GM12878 (cell line): ENCODE data around the gene MIA2. TPM values are rescaled to one million over a fixed set of nuclear protein-coding genes. Genes with fewer than 3 reads are reported as not detected.
"Not testable (repeated sequence)": the region's sequence is repeated elsewhere in the genome, so short reads cannot be mapped to it uniquely, and the experiment has no call there.

Source experiments
- ATAC-seq: fragments of 200-7000 bp; cut with Tn5 transposase; 3 replicates; pipeline ENCODE4 v1.9.1; 2020; ENCODE audit warnings: mild to moderate bottlenecking, moderate library complexity
- BruUV-seq: library from RNA; stranded (reverse); fragments of 400-500 nt; replicated peaks from 2 replicates; lab custom pipeline; 2021; lab: Mats Ljungman, UMichigan
- CTCF ChIA-PET: fragments of 300-600 bp; sonication (Branson Sonifier 250); formaldehyde crosslinking; extraction: SDS; loops from one replicate; lab custom pipeline; 2021; ENCODE audit warnings: inconsistent platforms; lab: Yijun Ruan, JAX
- POLR2A ChIA-PET: fragments of 350-600 bp; formaldehyde crosslinking; extraction: SDS; loops from one replicate; lab custom pipeline; 2021; ENCODE audit warnings: inconsistent platforms; lab: Charles Lee
- RAD21 ChIA-PET: fragments of 300-600 bp; sonication (Branson Sonifier 250); formaldehyde crosslinking; loops from one replicate; lab custom pipeline; 2023; ENCODE audit warnings: antibody characterized with exemption; ENCODE audit not compliant: unreplicated experiment; lab: Charles Lee
- SMC1A ChIA-PET: fragments of 300-600 bp; sonication (Branson Sonifier 250); formaldehyde crosslinking; loops from one replicate; lab custom pipeline; 2023; ENCODE audit not compliant: unreplicated experiment, uncharacterized antibody; lab: Charles Lee
- DNase-seq: peaks from one replicate; pipeline ENCODE4 v3.0.0-alpha.2; 2011; ENCODE audit warnings: low read depth, low spot score
- FAIRE-seq: peaks from 3 replicates; lab custom pipeline; 2011; peaks lifted over from hg19 to GRCh38; lab: Jason Lieb, UNC
- H2AFZ ChIP-seq: 2 replicates; pipeline ENCODE4 v1.6.0; 2011; ENCODE audit warnings: low read depth, low read length, control low read depth; ENCODE audit not compliant: control insufficient read depth
- H3K27ac ChIP-seq: 2 replicates; pipeline ENCODE4 v1.5.1; 2011; ENCODE audit warnings: control low read depth; ENCODE audit not compliant: control insufficient read depth, insufficient read depth
- H3K27me3 ChIP-seq, 2 experiments: replicated peaks in 1 of 2; 2 replicates each; pipeline versions ENCODE4 v1.6.0 to v1.6.1; 2011; ENCODE audit warnings: low read length in 1 of 2; ENCODE audit not compliant: control insufficient read depth in 2 of 2, insufficient read depth in 2 of 2
- H3K36me3 ChIP-seq, 2 experiments: 2 replicates each; pipeline ENCODE4 v1.5.1; 2011; ENCODE audit warnings: low read length in 1 of 2; ENCODE audit not compliant: control insufficient read depth in 2 of 2, insufficient read depth in 2 of 2
- H3K4me1 ChIP-seq: 2 replicates; pipeline ENCODE4 v1.6.1; 2011; ENCODE audit warnings: mild to moderate bottlenecking, low read length, moderate library complexity, mixed read lengths; ENCODE audit not compliant: control insufficient read depth, insufficient read depth
- H3K4me2 ChIP-seq: 2 replicates; pipeline ENCODE4 v1.6.0; 2011; ENCODE audit warnings: control low read depth; ENCODE audit not compliant: control insufficient read depth, insufficient read depth
- H3K4me3 ChIP-seq: fragments of 200-600 bp; sonication (generic); 2 replicates; pipeline ENCODE4 v1.5.1; 2016
- H3K79me2 ChIP-seq: 2 replicates; pipeline ENCODE4 v1.6.0; 2011; ENCODE audit warnings: low read length; ENCODE audit not compliant: control insufficient read depth, insufficient read depth
- H3K9ac ChIP-seq: 2 replicates; pipeline ENCODE4 v1.8.0; 2011; ENCODE audit warnings: low read length, control low read depth, mixed read lengths; ENCODE audit not compliant: control insufficient read depth, insufficient read depth
- H3K9me3 ChIP-seq: replicated peaks from 3 replicates; pipeline ENCODE4 v1.5.1; 2011; ENCODE audit warnings: mild to moderate bottlenecking, low read length; ENCODE audit not compliant: control insufficient read depth, insufficient read depth
- H4K20me1 ChIP-seq: 2 replicates; pipeline ENCODE4 v1.6.0; 2011; ENCODE audit not compliant: control insufficient read depth, insufficient read depth
- BCL11A ChIP-seq: IDR thresholded peaks from 2 replicates; pipeline ENCODE4 v1.6.1; 2011; ENCODE audit warnings: low read depth, low read length
- CBX5 ChIP-seq: sonication (generic); IDR thresholded peaks from 2 replicates; pipeline ENCODE4 v1.6.1; 2016; ENCODE audit warnings: low read depth, moderate library complexity, mild to moderate bottlenecking, inconsistent platforms
- CEBPB ChIP-seq, 2 experiments: fragments of 150-350 bp in 1 of 2; IDR thresholded peaks; 2 replicates each; pipeline ENCODE4 v1.6.1; 2012 to 2014; ENCODE audit warnings: low read depth in 2 of 2, low read length in 2 of 2, borderline replicate concordance in 1 of 2, inconsistent platforms in 1 of 2
- WGBS: methylation state at CpG from one replicate; pipeline ENCODE4 v1.1.6; 2016; ENCODE audit warnings: low lambda C conversion rate; ENCODE audit not compliant: insufficient replicate concordance, insufficient coverage; ENCODE audit errors: missing lambda C conversion rate; 5-methylcytosine and 5-hydroxymethylcytosine counted together
- in situ Hi-C: fragments of 300-500 bp; cut with MboI; formaldehyde crosslinking; loops from 9 replicates; pipeline ENCODE4 v1.14.3; 2018; ENCODE audit warnings: mixed read lengths
- intact Hi-C: fragments of 100-400 bp; cut with micrococcal nuclease; formaldehyde crosslinking; loops from one replicate; pipeline ENCODE4 v1.14.2; 2022; ENCODE audit not compliant: unreplicated experiment
- polyA plus RNA-seq, 11 experiments: library from polyadenylated mRNA; depleted of rRNA in 4 of 11; unstranded in 6 of 11; stranded (reverse) in 5 of 11; fragments of >200 nt; fragmentation: Nextera tagmentation in 4 of 11; fragmentation: Illumina TruSeq in 1 of 11; extraction: Ambion mirVana in 4 of 11; extraction: Trizol in 1 of 11; gene quantifications; 1 replicate in 1 of 11; 2 replicates in 10 of 11; pipeline versions ENCODE4 v1.2.1 to v1.2.3, GENCODE V29; 2011 to 2016; ENCODE audit warnings: inconsistent platforms in 2 of 11, missing spikeins in 2 of 11, low read depth in 1 of 11
- total RNA-seq, 4 experiments: library from RNA; depleted of rRNA in 3 of 4; stranded (reverse); fragments of >200 nt in 3 of 4; fragmentation: Illumina TruSeq in 1 of 4; extraction: Trizol in 1 of 4; gene quantifications; 2 replicates each; pipeline versions ENCODE4 v1.2.1 to v1.2.3, GENCODE V29; 2013 to 2021
- TF ChIP-seq, protein P1 (sequence below): fragments of 450-650 bp; IDR thresholded peaks from 2 replicates; pipeline ENCODE4 v1.6.1; 2014; ENCODE audit warnings: mild to moderate bottlenecking

MIA2 gene
- total and polyA plus RNA-seq, 10 of the 15 experiments (the other 5 are each of a cell fraction or from before 2014, with no cell fraction given) = 6.3 to 36.8 (median 17.1) TPM

DNA sequence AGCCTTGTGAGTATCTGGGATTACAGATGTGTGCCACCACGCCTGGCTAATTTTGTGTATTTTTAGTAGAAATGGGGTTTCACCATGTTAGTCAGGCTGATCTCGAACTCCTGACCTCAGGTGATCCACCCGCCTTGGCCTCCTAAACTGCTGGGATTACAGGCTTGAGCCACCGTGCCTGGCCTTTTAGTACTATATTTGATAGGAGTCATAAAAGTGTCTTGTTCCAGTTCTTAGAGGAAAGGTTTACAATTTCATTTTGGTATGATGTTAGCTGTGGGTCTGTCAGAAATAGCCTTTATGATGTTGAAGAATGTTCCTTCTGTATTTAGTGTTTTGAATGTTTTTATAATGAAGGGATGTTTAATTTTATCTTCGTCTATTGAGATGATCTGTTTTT lies 127.8 kb downstream of the MIA2 start:
- H3K4me1 ChIP-seq, in situ Hi-C loops, H3K36me3 ChIP-seq, POLR2A ChIA-PET, DNase-seq, H3K9ac ChIP-seq, H4K20me1 ChIP-seq, H3K9me3 ChIP-seq, CTCF ChIA-PET, H2AFZ ChIP-seq, H3K27ac ChIP-seq, RAD21 ChIA-PET, FAIRE-seq, BruUV-seq, H3K4me2 ChIP-seq, H3K79me2 ChIP-seq, H3K27me3 ChIP-seq, ATAC-seq, H3K4me3 ChIP-seq, intact Hi-C loops: not testable (repeated sequence)
- WGBS = 98% methylated on average over 5 of the region's 5 CpGs
- SMC1A ChIA-PET = interaction anchor here (0.9 kb wide), 1 partner anchor 30 kb away, joined by 3 read pairs; no protein-coding TSS in a partner anchor

DNA sequence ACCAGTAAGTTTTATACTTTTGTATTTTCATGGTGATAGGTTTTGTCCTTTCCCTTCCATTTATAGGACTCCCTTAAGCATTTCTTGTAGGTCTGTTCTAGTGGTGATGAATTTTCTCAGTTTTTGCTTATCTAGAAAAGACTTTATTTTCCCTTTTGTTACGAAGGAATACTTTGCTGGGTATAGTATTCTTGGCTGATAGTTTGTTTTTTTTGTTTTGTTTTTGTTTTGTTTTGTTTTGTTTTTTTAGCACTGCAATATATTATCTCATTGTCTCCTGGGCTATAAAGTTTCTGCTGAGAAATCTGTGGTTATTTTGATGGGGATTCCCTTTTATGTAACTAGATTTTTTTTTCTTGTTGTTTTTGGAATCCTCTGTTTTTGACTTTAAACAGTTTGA lies 130.8 kb downstream of the MIA2 start:
- no peak for ATAC-seq
- TF ChIP-seq, protein P1, sequence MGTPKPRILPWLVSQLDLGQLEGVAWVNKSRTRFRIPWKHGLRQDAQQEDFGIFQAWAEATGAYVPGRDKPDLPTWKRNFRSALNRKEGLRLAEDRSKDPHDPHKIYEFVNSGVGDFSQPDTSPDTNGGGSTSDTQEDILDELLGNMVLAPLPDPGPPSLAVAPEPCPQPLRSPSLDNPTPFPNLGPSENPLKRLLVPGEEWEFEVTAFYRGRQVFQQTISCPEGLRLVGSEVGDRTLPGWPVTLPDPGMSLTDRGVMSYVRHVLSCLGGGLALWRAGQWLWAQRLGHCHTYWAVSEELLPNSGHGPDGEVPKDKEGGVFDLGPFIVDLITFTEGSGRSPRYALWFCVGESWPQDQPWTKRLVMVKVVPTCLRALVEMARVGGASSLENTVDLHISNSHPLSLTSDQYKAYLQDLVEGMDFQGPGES = no peak
- TF ChIP-seq CEBPB (IDR thresholded peaks at IDR 0.05; ENCODE audit: borderline replicate concordance in 1 of 2, low read depth in 2 of 2, low read length in 2 of 2) (no peak), BCL11A (no peak), CBX5 (peak; percentile 61; the same call in 1 of the 2 replicates)
- TF ChIP-seq, all 136 proteins: peak for 1
- FAIRE-seq (no peak), DNase-seq (no peak)
- BruUV-seq = no TSS peak
- ChIA-PET POLR2A (no interaction called here), SMC1A (interaction anchor here (1.8 kb wide), 1 partner anchor 62 kb away, joined by 5 read pairs; no protein-coding TSS in a partner anchor), RAD21 (no interaction called here), CTCF (interaction anchor here (0.8 kb wide), 1 partner anchor 61 kb away, joined by 3 read pairs; no protein-coding TSS in a partner anchor)
- intact Hi-C loops = no loop called here
- Histone ChIP-seq H3K79me2 (no peaks in the 10 kb centered on the region), H2AFZ (no peak overlapping the region), H3K27ac (no peak overlapping the region), H3K4me3 (no peak overlapping the region), H3K4me1 (no peaks in the 10 kb centered on the region), H4K20me1 (no peaks in the 10 kb centered on the region), H3K9ac (no peak overlapping the region), H3K9me3 (peaks cover 2% of the 10 kb centered on the region; the same call in 1 of the 3 replicates), H3K4me2 (no peak overlapping the region), H3K36me3 (no peaks in the 10 kb centered on the region; a peak in 1 of 4 replicates), H3K27me3 (no peaks in the 10 kb centered on the region)
- in situ Hi-C loops = no loop called here
- 90% methylated on average over 1 of the region's 1 CpG for WGBS
